ENCODE results near the gene RGS4.

GRCh38 chr1:163055005-163055404 lies 14.2 kb upstream of the RGS4 start:
- TF ChIP-seq CTCF (optimal IDR thresholded peaks at IDR 0.05 in 1 of 3, IDR thresholded peaks at IDR 0.05 in 1 of 3, conservative IDR thresholded peaks at IDR 0.05 in 1 of 3; ENCODE audit: extremely low read depth in 1 of 3, insufficient read depth in 2 of 3, low read length in 3 of 3): no peak
- TF ChIP-seq EZH2 (IDR thresholded peaks at IDR 0.05; ENCODE audit: low read length): no peak

All from keratinocyte (primary cell).